Superior temporal gyrus (tissue), 1 donor: ENCODE results near the gene C1orf50.
"Not testable (repeated sequence)": the region's sequence is repeated elsewhere in the genome, so short reads cannot be mapped to it uniquely, and the experiment has no call there.

Source experiments
- DNase-seq: peaks from one replicate; pipeline ENCODE4 v3.0.0-alpha.2; 2016; ENCODE audit errors: extremely low spot score

C1orf50 gene

DNA sequence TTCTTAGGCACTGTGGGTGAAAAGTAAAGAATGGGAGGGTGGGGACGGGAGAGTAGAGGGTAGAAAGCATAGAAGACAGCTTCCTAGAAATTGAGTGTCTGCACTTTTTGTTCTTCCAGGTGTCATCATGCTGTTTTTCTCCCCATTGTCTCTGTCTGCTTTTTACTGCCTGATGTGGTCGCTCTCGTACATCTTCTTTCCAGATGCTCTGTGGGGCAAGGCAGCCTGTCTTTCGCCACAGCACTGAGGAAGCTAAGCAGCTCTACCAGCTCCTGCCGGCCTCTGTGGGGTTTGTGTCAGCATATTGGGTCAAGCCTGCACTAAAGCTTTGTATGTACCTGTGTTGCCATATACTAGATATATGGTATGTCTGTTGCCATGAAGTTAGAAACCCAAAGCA is 30.9 kb downstream of the C1orf50 start:
- DNase-seq, result no peak

DNA sequence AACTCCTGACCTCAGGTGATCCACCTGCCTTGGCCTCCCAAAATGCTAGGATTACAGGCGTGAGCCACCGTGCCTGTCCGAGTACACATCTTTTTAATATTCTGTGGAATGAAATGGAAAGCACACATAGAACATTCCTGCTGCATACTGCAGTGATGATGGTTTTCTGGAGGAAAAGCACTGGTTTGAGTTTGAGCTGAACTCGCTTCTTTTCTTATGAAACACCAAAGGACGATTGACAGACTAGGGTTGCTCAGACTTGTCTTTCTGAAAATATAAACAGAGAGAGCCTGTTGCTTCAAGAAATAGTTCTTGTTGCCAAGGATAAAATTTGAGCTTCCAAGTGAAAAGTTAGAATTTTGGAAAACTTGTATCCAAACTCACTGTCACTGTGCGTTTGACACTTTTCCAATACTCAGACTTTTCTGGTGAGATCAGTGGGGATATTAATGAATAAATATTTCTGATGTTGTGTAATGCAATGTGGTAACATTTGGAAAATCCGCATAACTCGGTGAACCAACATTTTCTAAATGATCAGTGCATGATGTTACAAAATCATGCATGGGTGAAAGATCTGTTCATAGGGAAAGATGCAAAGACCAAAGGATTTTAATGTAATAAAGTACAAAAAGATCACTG is 34.9 kb downstream of the C1orf50 start:
- no peak for DNase-seq

DNA sequence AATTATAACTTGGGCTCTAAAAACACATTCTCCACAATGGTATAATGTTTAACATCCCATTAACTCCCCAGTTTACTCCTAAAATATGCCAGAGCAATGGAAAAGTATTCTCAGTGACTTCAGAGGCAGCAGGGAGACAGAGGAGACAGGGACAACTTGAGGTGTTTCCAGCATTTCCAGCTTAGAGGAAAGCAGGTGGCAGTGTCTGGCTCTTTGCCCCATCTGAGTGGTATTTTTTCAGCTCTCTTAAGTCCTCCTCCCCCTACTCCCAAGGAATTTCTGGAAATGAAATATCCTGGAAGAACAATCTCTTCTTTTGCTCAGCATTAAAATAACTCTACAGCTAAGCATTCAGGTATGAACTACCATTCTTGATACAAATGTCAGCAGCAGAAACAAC is 39.1 kb downstream of the C1orf50 start:
- no peak for DNase-seq

DNA sequence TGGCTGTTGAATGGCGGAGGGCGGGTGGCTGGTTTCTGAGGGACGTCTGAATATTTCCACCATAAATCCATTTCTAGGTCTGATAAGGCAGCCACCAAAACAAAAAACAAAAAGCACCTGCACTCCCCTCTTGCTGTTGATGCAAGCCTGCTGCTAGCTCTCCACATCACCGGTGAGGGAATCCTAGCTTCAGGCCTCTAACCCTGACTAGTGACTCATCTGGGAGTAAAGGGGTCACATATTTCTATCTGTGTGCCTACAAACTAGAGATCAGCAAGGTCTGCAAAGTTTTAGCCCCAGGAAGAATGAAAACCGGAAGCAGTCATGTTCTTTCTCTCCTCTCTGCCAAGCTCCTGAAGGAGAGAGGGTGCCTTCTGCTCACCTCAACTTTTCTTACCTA is 39.5 kb downstream of the C1orf50 start:
- DNase-seq, result no peak

DNA sequence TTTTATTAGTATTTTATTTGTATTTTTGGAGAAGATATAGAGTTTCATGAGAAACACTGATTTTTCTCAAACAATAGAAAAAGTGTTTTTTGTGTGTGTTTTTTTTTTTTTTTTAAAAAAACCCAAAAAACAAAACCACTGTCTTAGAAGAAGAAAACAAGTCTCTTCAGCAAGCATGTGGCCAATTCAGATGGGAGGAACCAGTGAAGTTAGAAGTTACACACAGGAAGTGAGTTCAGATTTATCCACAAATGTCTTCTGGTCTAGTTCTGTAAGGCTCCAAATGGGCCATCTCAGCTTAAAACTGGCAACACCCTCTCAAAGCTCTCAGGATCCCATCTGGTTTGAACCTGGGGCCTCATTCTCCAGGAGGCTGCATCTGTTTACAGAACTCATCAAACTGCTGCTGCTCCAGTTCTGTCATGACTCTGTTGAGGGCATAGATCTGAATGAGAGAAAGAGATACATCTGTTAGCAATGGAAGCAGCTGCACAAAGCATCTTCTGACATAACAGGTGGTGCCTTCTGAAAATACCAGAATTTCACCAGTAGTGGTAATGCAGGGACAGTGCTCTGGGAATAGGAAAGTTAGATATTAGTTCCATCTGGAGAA is 40.1 kb downstream of the C1orf50 start:
- no peak for DNase-seq

DNA sequence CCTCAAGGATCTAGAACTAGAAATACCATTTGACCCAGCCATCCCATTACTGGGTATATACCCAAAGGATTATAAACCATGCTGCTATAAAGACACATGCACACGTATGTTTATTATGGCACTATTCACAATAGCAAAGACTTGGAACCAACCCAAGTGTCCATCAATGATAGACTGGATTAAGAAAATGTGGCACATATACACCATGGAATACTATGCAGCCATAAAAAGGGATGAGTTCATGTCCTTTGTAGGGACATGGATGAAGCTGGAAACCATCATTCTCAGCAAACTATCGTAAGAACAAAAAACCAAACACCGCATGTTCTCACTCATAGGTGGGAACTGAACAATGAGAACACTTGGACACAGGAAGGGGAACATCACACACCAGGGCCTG is 47.8 kb downstream of the C1orf50 start:
- DNase-seq, result not testable (repeated sequence)

DNA sequence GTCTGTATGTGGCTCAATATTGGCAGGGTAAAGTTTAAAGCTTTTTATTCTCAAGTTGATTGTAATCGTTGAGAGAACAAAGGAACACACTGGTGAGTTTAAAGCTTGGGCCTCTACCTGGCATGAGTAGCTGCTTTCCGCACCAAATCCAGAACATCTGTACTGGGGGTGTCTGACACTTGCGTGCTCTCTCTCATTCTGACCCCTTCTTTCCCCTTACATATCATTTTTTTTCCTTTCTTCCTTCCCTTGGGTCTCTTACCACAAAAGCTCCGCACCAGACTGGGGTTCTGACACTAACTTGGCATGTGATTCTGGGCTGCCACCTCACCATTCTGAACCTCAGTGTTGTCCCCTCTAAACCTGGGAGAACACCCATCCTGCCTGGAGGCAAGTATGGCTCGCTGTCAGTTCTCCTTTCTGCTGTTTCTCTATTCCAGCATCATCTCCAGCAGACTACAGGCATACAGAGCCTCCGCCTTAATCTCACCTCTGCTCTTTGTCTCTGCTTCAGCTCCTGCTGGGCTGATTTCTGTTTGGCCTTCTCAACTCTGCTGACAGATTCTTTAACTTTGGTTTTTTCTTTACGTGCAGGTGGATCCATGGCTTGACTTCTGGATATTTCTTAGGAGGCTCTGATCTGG is 49.0 kb downstream of the C1orf50 start:
- peak; percentile 32 for DNase-seq

DNA sequence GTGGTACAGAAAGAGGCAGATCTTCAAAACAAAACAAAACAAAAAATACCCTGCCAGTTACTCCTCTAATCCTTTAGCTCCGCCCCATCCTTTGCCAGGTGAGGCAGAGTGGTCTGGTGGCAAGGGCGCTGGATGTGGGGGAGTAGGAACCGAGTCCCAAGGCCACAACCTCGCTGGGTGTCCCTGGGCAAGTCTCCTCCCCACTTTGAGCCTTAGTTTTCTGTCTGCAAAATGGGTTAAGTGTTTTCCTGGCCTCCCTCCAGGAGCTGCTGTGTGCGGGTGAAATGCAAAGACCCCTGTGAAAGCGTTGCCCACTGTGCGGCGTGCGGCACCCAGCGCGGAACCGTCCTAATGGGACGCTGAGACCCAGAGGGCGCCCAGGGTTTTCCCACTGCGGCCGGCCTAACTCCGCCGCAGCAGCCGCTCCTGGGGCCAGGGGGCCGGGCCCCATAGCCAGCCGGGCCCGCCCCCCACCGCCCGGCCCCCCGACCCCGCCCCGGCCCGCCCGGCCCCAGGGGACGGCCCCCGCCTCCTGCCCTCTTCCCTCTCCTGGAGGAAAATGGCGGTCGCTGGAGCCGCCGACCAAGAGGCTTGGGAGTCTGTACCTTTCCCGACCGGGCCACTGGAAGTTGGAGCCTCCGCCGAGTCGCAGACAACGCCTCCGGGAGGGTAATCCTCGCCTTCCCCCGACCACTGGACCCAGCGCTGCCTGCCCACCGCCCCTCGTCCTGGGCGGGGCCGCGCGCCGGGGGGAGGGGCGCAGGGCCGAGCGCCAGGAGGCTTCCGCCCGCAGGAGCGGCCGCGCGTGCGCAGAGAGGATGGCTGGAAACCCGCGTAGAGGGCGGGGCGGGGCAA is 49.8 kb downstream of the C1orf50 start, which contains the start of the genes ERMAP and SVBP:
TSS of gene ERMAP (plus strand) at position 538 of the 855 bp plus-strand sequence. CDS start 13,327 bp downstream, outside the sequence.
TSS of gene SVBP (minus strand) at position 813 of the 855 bp plus-strand sequence. CDS start 853 bp downstream, outside the sequence.
- DNase-seq, result peak; percentile 86

DNA sequence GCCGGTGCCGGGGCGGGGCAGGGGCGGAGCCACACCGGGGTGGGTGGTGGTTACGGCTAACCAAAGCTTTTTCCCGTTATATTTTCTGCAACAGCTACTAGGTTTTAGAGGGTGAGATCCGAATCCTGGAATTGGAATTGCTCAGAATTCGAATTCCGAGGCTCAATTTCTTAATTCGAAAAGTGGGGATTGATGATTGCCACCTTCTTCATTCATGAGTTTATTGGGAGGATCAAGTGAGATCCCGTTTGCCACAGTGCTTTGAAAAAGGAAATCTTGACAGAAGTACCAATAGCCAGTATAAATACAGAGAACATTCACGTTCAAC is 50.4 kb downstream of the C1orf50 start:
- DNase-seq, result no peak

DNA sequence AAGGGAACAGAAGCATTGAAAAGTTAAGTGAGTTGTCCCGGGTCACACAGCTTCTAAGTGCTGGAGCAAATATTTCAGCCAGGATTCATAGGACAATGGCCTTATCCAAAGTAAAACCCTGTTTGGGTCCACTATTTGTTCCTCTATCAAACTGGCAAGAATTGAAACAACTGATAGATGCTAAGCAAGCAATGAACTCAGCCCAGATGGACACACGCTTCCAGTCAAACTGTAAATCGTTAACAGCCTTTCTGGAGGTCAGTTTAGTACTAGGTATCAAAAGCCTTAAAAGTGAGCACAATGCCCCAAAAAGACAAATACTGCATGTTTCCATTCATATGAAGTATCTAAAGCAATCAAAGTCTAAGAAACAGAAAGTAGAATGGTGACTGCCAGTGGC is 50.9 kb downstream of the C1orf50 start:
- no peak for DNase-seq

DNA sequence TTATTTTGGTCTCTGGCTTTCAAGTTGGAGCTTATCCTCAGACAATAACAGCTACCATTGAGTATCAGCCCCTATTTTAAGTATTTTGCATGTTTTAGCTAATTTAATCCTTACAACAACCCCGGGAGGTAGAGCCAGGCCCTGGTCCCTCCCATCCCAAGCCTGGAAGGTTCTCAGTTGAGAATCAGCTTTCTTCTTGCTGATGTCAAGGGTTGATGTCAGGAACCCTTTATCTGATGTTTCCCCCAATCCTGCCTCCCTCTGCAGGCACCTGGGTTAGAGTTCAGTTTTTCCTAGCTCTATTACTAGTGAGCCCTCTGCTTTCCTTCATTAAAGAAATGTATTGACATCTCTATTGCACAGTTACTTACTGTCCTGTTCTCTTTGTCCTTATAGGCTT is 53.8 kb downstream of the C1orf50 start:
- no peak for DNase-seq

DNA sequence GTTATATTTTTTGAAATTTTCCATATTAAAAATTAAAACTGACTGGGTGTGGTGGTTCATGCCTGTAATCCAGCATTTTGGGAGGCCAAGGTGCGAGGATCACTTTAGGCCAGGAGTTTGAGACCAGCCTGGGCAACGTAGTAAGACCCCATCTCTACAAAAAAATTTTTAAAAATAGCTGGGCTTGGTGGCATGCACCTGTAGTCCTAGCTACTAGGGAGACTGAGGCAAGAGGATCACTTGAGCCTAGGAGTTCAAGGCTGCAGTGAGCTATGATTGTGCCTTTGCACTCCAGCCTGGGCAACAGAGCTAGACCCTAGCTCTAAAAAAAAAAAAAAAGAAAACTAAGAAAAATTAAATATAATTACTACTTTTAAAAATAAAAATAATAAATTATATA is 54.6 kb downstream of the C1orf50 start:
- no peak for DNase-seq

DNA sequence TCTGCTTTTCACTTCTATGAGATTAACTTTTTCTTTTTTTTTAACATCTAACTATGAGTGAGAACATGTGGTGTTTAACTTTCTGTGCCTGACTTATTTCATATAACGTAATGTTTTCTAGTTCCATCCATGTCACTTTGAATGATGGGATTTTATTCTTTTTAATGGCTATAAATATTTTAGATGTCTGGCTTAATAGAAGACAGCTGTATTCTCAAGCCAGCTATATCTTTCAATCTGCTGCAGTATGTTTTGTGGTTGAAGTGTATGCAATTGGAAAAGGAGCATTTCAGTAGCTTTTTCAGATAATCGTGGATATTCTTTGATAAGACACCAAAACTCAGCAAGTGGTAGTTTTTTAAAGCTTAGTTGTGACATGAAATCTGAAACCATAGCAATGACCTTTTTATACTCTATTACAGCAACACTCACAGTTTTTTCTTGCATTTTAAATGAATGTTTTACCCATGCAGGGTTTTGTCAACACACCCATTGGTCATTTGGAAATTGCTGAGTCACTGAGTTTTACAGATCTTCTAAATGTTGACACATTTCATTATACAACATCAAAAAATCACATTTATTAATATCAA is 55.8 kb downstream of the C1orf50 start:
- DNase-seq, result no peak

DNA sequence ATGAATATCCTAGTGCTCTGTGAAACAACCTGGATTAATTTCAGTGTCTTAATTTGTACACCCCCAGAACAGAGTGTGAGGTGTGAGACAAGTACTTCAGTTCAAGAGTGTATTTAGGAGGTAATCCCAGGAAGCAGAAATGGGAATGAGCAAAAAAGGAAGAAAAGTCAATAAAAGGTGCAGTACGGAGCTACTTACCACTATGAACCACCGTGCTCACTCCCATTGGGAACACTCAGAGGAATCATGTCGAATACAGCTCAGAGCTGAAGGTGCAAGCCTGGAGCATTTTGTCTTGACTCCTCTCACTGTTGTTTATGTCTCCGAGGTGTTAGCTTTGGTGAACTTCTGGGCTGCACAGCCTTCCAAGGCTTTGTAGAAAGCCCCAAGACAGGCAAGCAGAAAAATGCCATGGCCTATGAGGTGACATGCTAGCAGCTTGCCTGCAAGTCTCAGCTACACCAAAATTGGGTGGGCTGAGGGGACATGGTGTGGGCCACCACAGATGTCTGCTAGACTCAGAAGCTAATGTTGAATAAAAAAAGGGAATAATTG is 57.5 kb downstream of the C1orf50 start:
- no peak for DNase-seq

DNA sequence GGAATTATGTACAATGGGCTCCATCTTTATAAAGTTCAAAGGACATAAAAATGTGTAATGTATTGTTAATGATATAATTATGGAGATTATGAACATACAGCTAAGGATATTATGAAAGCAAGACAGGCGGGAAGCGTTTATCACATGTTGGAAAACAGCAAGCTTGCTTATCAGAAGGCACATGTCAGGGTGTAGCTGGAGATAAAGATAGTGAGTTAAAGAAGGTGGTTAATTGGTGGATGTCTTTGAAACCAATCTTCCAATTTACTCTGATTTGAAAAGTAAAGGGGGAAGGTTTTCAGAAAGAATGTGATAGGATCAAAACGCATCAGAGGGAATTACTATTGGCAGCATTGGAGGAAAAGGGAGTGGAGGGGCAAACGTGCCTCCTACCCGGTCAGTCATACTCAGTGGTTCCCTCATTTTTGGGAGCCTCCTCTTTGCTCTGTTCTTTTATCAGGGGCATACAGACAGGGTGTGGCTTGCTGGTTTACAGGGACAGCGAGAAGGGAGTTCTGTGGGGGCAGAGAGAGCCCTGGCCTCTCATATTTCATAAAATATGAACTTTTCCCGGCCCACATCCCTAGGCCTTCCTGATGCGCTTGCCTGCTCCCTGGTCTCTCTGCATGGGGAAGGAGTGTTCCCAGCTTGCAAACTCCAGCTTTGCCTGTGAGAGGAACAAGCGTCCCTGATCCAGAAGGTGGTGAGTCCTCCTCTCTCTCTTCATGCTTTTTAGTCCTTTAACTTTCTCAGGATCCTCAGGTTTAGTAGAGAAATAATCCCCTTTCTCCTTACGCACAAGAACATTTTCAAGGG is 58.2 kb downstream of the C1orf50 start:
- no peak for DNase-seq
